ENCODE results near the gene SGPP1. TPM values are rescaled to one million over a fixed set of nuclear protein-coding genes. Genes with fewer than 3 reads are reported as not detected.

The SGPP1 gene
- polyA plus RNA-seq (14.7 to 28.7 TPM (median 17.6 TPM) in 3 replicates), polyA minus RNA-seq (9.3 to 13.6 TPM (median 12.8 TPM) in 3 replicates)
- polyA plus RNA-seq (2011; ENCODE audit: low read depth) = 2.6 TPM
- polyA plus RNA-seq (2011; cell fraction: cytosol; rRNA removed) = 8.7 and 13.8 TPM in 2 replicates
- polyA plus RNA-seq (2011; cell fraction: nucleus; rRNA removed) = 24.4 and 33.5 TPM in 2 replicates
- polyA plus RNA-seq (2012; ENCODE audit: low replicate concordance) = 12.3 and 17.5 TPM in 2 replicates
- polyA minus RNA-seq (2011; cell fraction: cytosol; rRNA and poly(A)+ RNA removed) = 10.0 TPM
- polyA minus RNA-seq (2011; cell fraction: nucleus; rRNA and poly(A)+ RNA removed) = 19.4 and 30.9 TPM in 2 replicates

GRCh38 chr14:63727736-63728728 is at the start of gene SGPP1:
SGPP1 (minus strand) TSS chr14:63728065; CDS start chr14:63727944, 121 bp downstream.
- Histone ChIP-seq H3K4me3 (ENCODE audit: control insufficient read depth in 2 of 3, extremely low read depth in 1 of 3, insufficient read depth in 2 of 3, low read depth in 1 of 3, low read length in 3 of 3) (peak within 1 kb of the TSS; percentile 86 to 98 (median 95)), H3K36me3 (ENCODE audit: control insufficient read depth in 2 of 2, extremely low read depth in 1 of 2, insufficient read depth in 2 of 2, low read length in 2 of 2) (no peaks in the 10 kb centered on the region), H3K27me3 (ENCODE audit: control insufficient read depth, extremely low read depth, insufficient read depth, low read length) (no peaks in the 10 kb centered on the region), H3K9ac (ENCODE audit: control insufficient read depth, extremely low read depth, insufficient read depth, low read length) (peak within 1 kb of the TSS; percentile 93), H3K27ac (ENCODE audit: control insufficient read depth, insufficient read depth, low read length) (peak within 1 kb of the TSS; percentile 72), H3K4me1 (ENCODE audit: control insufficient read depth, extremely low read depth, insufficient read depth, low read length) (peaks cover 5% of the 10 kb centered on the region), H3K4me2 (ENCODE audit: control insufficient read depth, extremely low read depth, insufficient read depth, low read depth, low read length) (peak within 1 kb of the TSS; percentile 95), H2AFZ (ENCODE audit: control insufficient read depth, low read length) (peak within 1 kb of the TSS; percentile 92), H3K9me3 (ENCODE audit: control insufficient read depth, low read depth, low read length) (no peaks in the 10 kb centered on the region), H4K20me1 (ENCODE audit: control insufficient read depth, extremely low read depth, insufficient read depth, low read length) (no peaks in the 10 kb centered on the region), H3K9me1 (ENCODE audit: control insufficient read depth, extremely low read depth, insufficient read depth, low read length) (no peaks in the 10 kb centered on the region), H3K79me2 (ENCODE audit: control insufficient read depth, insufficient read depth, low read length) (peaks cover 40% of the 10 kb centered on the region)
- dilution Hi-C loops (cut with MboI; ENCODE audit: extremely low pct_ligation_motif_present, low sequenced_read_pairs) = no loop called here
- TF ChIP-seq EZH2 (IDR thresholded peaks at IDR 0.05; ENCODE audit: low read length) = no peak
- peak; percentile 16 to 50 (median 22) for TF ChIP-seq CTCF (optimal IDR thresholded peaks at IDR 0.05 in 1 of 3, IDR thresholded peaks at IDR 0.05 in 1 of 3, conservative IDR thresholded peaks at IDR 0.05 in 1 of 3; ENCODE audit: extremely low read depth in 1 of 3, insufficient read depth in 2 of 3, low read length in 3 of 3)
- no peak for DNase-seq (ENCODE audit: low read depth, low spot score)
- FAIRE-seq = no peak

GRCh38 chr14:63777024-63777423 is 49.2 kb upstream of the SGPP1 start:
- Histone ChIP-seq H3K36me3 (ENCODE audit: control insufficient read depth in 2 of 2, extremely low read depth in 1 of 2, insufficient read depth in 2 of 2, low read length in 2 of 2) (no peaks in the 10 kb centered on the region), H3K4me3 (ENCODE audit: control insufficient read depth in 2 of 3, extremely low read depth in 1 of 3, insufficient read depth in 2 of 3, low read depth in 1 of 3, low read length in 3 of 3) (no peak overlapping the region), H3K27me3 (ENCODE audit: control insufficient read depth, extremely low read depth, insufficient read depth, low read length) (no peaks in the 10 kb centered on the region), H2AFZ (ENCODE audit: control insufficient read depth, low read length) (no peak overlapping the region), H4K20me1 (ENCODE audit: control insufficient read depth, extremely low read depth, insufficient read depth, low read length) (no peaks in the 10 kb centered on the region), H3K9me3 (ENCODE audit: control insufficient read depth, low read depth, low read length) (no peaks in the 10 kb centered on the region), H3K9ac (ENCODE audit: control insufficient read depth, extremely low read depth, insufficient read depth, low read length) (no peak overlapping the region), H3K27ac (ENCODE audit: control insufficient read depth, insufficient read depth, low read length) (no peak overlapping the region), H3K4me2 (ENCODE audit: control insufficient read depth, extremely low read depth, insufficient read depth, low read depth, low read length) (no peak overlapping the region), H3K4me1 (ENCODE audit: control insufficient read depth, extremely low read depth, insufficient read depth, low read length) (peaks cover 19% of the 10 kb centered on the region), H3K79me2 (ENCODE audit: control insufficient read depth, insufficient read depth, low read length) (no peaks in the 10 kb centered on the region), H3K9me1 (ENCODE audit: control insufficient read depth, extremely low read depth, insufficient read depth, low read length) (no peaks in the 10 kb centered on the region)
- dilution Hi-C loops (cut with MboI; ENCODE audit: extremely low pct_ligation_motif_present, low sequenced_read_pairs) = no loop called here
- no peak for DNase-seq (ENCODE audit: low read depth, low spot score)
- no peak for FAIRE-seq
- TF ChIP-seq CTCF (optimal IDR thresholded peaks at IDR 0.05 in 1 of 3, IDR thresholded peaks at IDR 0.05 in 1 of 3, conservative IDR thresholded peaks at IDR 0.05 in 1 of 3; ENCODE audit: extremely low read depth in 1 of 3, insufficient read depth in 2 of 3, low read length in 3 of 3) = no peak
- no peak for TF ChIP-seq EZH2 (IDR thresholded peaks at IDR 0.05; ENCODE audit: low read length)
